Nephron (organoid): ENCODE data around the gene RAB15.
A peak's percentile ranks its signal among the peaks of the same experiment; 100 is the strongest.

Source experiments
- H3K27ac Mint-ChIP-seq, 3 experiments: 2 replicates each; pipeline ENCODE4 v1.8.0; 2020; ENCODE audit warnings: mixed read lengths in 3 of 3, mild to moderate bottlenecking in 2 of 3, moderate library complexity in 1 of 3
- H3K27me3 Mint-ChIP-seq: 2 replicates; pipeline ENCODE4 v1.8.0; 2021; ENCODE audit warnings: low read depth, mild to moderate bottlenecking, moderate library complexity, mixed read lengths
- H3K36me3 Mint-ChIP-seq: 2 replicates; pipeline ENCODE4 v1.8.0; 2020; ENCODE audit warnings: low read depth, mixed read lengths
- H3K4me1 Mint-ChIP-seq: 2 replicates; pipeline ENCODE4 v1.8.0; 2020; ENCODE audit warnings: mixed read lengths
- H3K4me3 Mint-ChIP-seq, 3 experiments: 2 replicates each; pipeline ENCODE4 v1.8.0; 2020; ENCODE audit warnings: mild to moderate bottlenecking in 3 of 3, mixed read lengths in 3 of 3, moderate library complexity in 2 of 3
- H3K9me3 Mint-ChIP-seq: 2 replicates; pipeline ENCODE4 v1.8.0; 2020; ENCODE audit warnings: mixed read lengths
- TF ChIP-seq, protein P1 (sequence below), 3 experiments: fragments of 200-600 bp; sonication (generic); IDR thresholded peaks; one replicate each; pipeline ENCODE4 v1.5.0; 2021; ENCODE audit warnings: antibody characterized with exemption in 3 of 3; ENCODE audit not compliant: unreplicated experiment in 3 of 3

Gene RAB15

DNA sequence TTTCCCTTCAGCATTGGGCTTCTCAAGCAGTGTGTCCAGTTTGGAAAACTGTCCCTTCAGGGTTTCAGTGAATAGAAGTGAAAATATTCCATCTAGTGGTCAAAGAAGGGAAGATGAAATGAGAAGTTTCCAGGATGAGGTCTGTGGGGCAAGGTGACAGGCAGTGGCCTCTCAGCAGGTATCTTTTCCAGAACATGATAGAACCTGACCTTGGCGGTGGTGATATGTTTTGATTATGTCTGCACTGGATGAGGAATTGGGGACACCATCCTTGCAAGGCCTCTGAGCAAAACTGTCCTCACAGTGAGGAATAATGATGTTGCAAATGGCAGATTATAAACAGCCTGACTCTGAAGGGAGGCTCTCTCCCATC is 34.3 kb downstream of the RAB15 start:
- no peak overlapping the region for H3K4me3 Mint-ChIP-seq
- H3K36me3 Mint-ChIP-seq = peaks cover 28% of the 10 kb centered on the region
- peak overlapping the region; percentile 54 to 80 (median 75) for H3K27ac Mint-ChIP-seq
- TF ChIP-seq, protein P1, sequence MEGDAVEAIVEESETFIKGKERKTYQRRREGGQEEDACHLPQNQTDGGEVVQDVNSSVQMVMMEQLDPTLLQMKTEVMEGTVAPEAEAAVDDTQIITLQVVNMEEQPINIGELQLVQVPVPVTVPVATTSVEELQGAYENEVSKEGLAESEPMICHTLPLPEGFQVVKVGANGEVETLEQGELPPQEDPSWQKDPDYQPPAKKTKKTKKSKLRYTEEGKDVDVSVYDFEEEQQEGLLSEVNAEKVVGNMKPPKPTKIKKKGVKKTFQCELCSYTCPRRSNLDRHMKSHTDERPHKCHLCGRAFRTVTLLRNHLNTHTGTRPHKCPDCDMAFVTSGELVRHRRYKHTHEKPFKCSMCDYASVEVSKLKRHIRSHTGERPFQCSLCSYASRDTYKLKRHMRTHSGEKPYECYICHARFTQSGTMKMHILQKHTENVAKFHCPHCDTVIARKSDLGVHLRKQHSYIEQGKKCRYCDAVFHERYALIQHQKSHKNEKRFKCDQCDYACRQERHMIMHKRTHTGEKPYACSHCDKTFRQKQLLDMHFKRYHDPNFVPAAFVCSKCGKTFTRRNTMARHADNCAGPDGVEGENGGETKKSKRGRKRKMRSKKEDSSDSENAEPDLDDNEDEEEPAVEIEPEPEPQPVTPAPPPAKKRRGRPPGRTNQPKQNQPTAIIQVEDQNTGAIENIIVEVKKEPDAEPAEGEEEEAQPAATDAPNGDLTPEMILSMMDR (IDR thresholded peaks at IDR 0.05; ENCODE audit: unreplicated experiment in 3 of 3) = peak; percentile 19 to 44 (median 33)
- H3K4me1 Mint-ChIP-seq = peaks cover 55% of the 10 kb centered on the region
- no peaks in the 10 kb centered on the region for H3K27me3 Mint-ChIP-seq
- H3K9me3 Mint-ChIP-seq = no peaks in the 10 kb centered on the region

- H3K4me1 Mint-ChIP-seq = peaks cover 57% of the 10 kb centered on the region
- H3K9me3 Mint-ChIP-seq = no peaks in the 10 kb centered on the region
- TF ChIP-seq, protein P1 (IDR thresholded peaks at IDR 0.05; ENCODE audit: unreplicated experiment in 3 of 3) = no peak
- peaks cover 26% of the 10 kb centered on the region for H3K36me3 Mint-ChIP-seq
- no peak overlapping the region for H3K4me3 Mint-ChIP-seq
- no peaks in the 10 kb centered on the region for H3K27me3 Mint-ChIP-seq
- peak overlapping the region; percentile 54 to 80 (median 75) for H3K27ac Mint-ChIP-seq
Measured at GRCh38 chr14:64937171-64937820, 34.8 kb downstream of the RAB15 start.

GRCh38 chr14:64935508-64935907 is 36.6 kb downstream of the RAB15 start:
- TF ChIP-seq, protein P1 (IDR thresholded peaks at IDR 0.05; ENCODE audit: unreplicated experiment in 3 of 3) = no peak
- H3K4me1 Mint-ChIP-seq = peaks cover 68% of the 10 kb centered on the region
- H3K27me3 Mint-ChIP-seq = no peaks in the 10 kb centered on the region
- peaks cover 23% of the 10 kb centered on the region for H3K36me3 Mint-ChIP-seq
- H3K4me3 Mint-ChIP-seq = peak overlapping the region in 1 of 3 experiments; percentile 8
- H3K9me3 Mint-ChIP-seq = no peaks in the 10 kb centered on the region
- peak overlapping the region; percentile 42 to 80 (median 54) for H3K27ac Mint-ChIP-seq

DNA sequence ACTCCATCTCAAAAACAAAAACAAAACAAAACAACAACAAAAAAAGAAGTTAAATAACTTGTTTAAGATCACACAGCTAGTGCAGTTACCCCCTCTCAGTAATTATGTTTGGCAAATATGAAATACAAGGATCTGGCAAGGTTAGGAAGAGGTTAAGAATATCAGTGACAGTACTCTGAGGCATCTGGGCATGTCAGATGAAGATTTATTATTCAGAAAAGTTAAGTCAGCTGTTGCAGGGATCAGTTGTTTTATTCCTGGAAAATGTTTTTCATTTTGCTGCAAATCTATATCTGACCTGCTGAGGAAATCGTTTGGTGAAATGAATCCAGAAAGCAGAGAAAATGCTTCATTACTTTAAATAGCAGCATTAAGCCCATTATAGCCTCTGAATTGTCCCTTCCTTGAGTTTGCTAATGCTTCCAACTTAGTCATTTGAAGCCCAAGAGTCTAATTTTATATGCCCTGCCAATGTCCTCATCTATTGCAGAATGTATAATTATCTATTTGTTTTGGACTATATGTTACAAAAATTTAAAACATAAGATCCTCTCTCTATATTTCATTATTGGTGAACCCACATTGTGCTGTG is 37.7 kb downstream of the RAB15 start:
- TF ChIP-seq, protein P1 (IDR thresholded peaks at IDR 0.05; ENCODE audit: unreplicated experiment in 3 of 3) = no peak
- H3K36me3 Mint-ChIP-seq = peaks cover 24% of the 10 kb centered on the region
- peak overlapping the region in 1 of 3 experiments; percentile 20 for H3K4me3 Mint-ChIP-seq
- peak overlapping the region; percentile 54 to 80 (median 73) for H3K27ac Mint-ChIP-seq
- H3K4me1 Mint-ChIP-seq = peaks cover 66% of the 10 kb centered on the region
- no peaks in the 10 kb centered on the region for H3K9me3 Mint-ChIP-seq
- no peaks in the 10 kb centered on the region for H3K27me3 Mint-ChIP-seq

GRCh38 chr14:64932231-64932630 is 39.9 kb downstream of the RAB15 start:
- Mint-ChIP-seq H3K27ac (peak overlapping the region in 2 of 3 experiments; percentile 29 to 57), H3K9me3 (no peaks in the 10 kb centered on the region), H3K4me3 (no peak overlapping the region), H3K36me3 (peaks cover 19% of the 10 kb centered on the region), H3K27me3 (no peaks in the 10 kb centered on the region), H3K4me1 (peaks cover 48% of the 10 kb centered on the region)
- TF ChIP-seq, protein P1 (IDR thresholded peaks at IDR 0.05; ENCODE audit: unreplicated experiment in 3 of 3) = no peak

- no peaks in the 10 kb centered on the region for H3K9me3 Mint-ChIP-seq
- TF ChIP-seq, protein P1 (IDR thresholded peaks at IDR 0.05; ENCODE audit: unreplicated experiment in 3 of 3) = no peak
- H3K4me1 Mint-ChIP-seq = peaks cover 37% of the 10 kb centered on the region
- H3K27me3 Mint-ChIP-seq = no peaks in the 10 kb centered on the region
- H3K4me3 Mint-ChIP-seq = no peak overlapping the region
- peaks cover 25% of the 10 kb centered on the region for H3K36me3 Mint-ChIP-seq
- H3K27ac Mint-ChIP-seq = no peak overlapping the region
Measured at GRCh38 chr14:64931123-64931522, 41.0 kb downstream of the RAB15 start.
